GM12891 (cell line): ENCODE measurements around the gene TMEM204.

Source experiments
- DNase-seq: peaks from one replicate; pipeline ENCODE4 v3.0.0; 2011; ENCODE audit warnings: low spot score; ENCODE audit not compliant: insufficient read length
- FAIRE-seq: peaks from 2 replicates; lab custom pipeline; 2011; peaks lifted over from hg19 to GRCh38; lab: Jason Lieb, UNC
- PAX5 ChIP-seq: IDR thresholded peaks from 2 replicates; pipeline ENCODE4 v1.6.1; 2011; ENCODE audit warnings: low read length, moderate library complexity, mild to moderate bottlenecking; ENCODE audit not compliant: insufficient read depth, severe bottlenecking
- POLR2A ChIP-seq: IDR thresholded peaks from 2 replicates; pipeline ENCODE4 v1.6.1; 2011; ENCODE audit warnings: low read depth, low read length, control low read depth
- POLR2AphosphoS5 ChIP-seq: IDR thresholded peaks from 2 replicates; pipeline ENCODE4 v1.6.1; 2011; ENCODE audit warnings: low read depth, low read length, control low read depth
- POU2F2 ChIP-seq: IDR thresholded peaks from 2 replicates; pipeline ENCODE4 v1.6.1; 2011; ENCODE audit warnings: low read depth, mild to moderate bottlenecking, control low read depth, low read length, moderate library complexity
- SPI1 ChIP-seq: IDR thresholded peaks from 2 replicates; pipeline ENCODE4 v1.6.1; 2011; ENCODE audit warnings: low read depth, low read length, control low read depth
- TAF1 ChIP-seq: IDR thresholded peaks from 2 replicates; pipeline ENCODE4 v1.6.1; 2011; ENCODE audit warnings: low read depth, low read length, control low read depth

The TMEM204 gene

DNA sequence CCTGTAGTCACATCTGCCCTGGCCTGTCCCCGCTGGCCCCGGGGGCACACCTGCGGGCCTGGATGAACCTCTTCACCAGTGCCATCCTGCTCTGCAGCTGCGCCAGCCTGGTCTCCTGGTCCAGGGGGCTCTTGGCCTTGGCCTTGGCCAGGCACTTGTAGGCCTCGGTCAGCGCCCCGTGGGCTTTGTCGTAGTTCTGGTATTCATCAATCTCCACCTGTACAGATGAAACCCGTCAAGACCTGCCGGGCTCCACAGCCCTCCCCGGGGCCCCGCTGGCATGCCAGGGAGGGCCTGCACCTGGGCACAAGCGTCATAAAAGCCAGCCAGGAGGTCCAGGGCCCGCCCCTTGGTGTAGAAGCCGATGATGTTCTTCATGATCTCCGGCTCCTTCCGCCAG lies 13.6 kb upstream of the TMEM204 start:
- FAIRE-seq (no peak), DNase-seq (no peak)
- TF ChIP-seq SPI1 (no peak), POLR2A (no peak), POLR2AphosphoS5 (no peak), TAF1 (no peak), PAX5 (no peak), POU2F2 (no peak)

DNA sequence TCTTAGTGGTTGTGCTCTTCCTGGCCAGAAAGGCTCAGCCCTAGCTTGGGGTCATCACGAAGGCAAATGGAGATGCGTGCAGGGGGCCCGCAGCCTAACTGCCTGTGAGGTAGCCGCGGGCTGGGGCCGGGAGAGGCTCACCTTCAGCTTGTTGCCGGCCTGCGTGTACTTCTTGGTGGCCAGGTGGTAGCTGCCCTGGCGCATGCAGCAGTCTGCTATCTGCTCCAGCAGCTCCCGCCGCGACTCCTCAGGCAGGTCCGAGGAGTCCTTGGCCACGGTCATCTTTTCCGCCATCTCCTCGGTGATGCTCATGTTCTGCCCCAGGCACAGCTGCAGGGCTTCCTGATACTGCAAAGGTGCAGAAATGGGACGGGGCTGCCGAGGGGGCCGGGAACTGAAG lies 13.0 kb upstream of the TMEM204 start:
- FAIRE-seq (no peak), DNase-seq (no peak)
- TF ChIP-seq POLR2AphosphoS5 (no peak), POU2F2 (no peak), TAF1 (no peak), POLR2A (no peak), PAX5 (no peak), SPI1 (no peak)

DNA sequence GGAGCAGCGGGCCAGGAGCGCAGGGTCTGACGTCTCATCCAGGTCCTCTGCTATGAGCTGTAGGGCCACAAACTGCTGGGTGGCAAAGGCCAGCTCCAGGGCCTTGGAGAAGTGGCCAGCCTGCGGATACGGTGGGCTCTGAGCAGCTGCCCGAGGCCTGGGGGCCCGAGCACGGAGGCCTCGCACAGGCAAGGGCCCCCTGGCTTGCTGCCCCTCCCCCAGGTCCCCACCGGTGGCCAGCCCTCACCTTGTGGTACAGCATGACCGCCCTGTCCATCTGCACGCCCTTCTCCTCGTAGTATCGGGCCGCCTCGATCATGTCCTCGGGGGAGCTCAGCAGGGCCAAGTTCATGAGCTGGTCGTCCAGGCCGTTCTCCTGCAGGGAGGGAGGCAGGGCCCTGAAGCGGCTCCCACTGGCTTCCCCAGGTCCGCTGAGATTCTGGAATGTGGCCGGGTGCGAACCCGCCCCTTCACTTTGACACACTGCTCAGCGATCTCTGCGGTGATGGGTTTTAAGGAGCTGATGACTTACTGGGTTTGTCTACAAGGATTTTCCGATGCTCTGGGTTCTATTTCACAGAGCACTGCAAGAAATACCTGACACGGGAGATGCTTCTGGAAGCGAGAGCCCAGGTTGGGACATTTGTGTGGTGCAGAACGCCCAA lies 9.8 kb upstream of the TMEM204 start:
- no peak for TF ChIP-seq POU2F2
- DNase-seq (no peak), FAIRE-seq (no peak)

DNA sequence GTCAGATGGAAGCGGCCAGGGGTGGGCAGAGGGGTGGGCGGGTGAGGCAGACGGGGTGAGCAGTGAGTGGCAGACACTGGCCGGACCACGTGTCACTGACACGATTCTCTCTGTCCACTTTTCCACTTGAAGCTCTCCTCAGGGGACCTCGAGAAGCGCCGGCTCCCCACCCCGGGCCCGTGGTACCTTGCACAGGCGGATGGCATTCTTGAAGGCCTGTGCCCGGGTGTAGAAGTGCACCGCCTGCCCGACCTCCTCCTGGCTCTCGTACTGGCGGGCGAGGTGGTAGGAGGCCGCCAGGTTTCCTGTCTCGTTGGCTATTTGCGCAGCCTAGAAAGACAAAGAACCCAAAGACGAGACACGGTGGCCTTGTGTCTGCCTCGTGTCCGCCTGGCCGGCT lies 9.1 kb upstream of the TMEM204 start:
- DNase-seq (no peak), FAIRE-seq (no peak)
- no peak for TF ChIP-seq POLR2AphosphoS5
- no peak for TF ChIP-seq POU2F2
- TF ChIP-seq PAX5: no peak
- no peak for TF ChIP-seq SPI1
- TF ChIP-seq TAF1: no peak
- TF ChIP-seq POLR2A: no peak

GRCh38 chr16:1525871-1526607 lies 7.4 kb upstream of the TMEM204 start:
- DNase-seq (no peak), FAIRE-seq (no peak)
- no peak for TF ChIP-seq TAF1

DNA sequence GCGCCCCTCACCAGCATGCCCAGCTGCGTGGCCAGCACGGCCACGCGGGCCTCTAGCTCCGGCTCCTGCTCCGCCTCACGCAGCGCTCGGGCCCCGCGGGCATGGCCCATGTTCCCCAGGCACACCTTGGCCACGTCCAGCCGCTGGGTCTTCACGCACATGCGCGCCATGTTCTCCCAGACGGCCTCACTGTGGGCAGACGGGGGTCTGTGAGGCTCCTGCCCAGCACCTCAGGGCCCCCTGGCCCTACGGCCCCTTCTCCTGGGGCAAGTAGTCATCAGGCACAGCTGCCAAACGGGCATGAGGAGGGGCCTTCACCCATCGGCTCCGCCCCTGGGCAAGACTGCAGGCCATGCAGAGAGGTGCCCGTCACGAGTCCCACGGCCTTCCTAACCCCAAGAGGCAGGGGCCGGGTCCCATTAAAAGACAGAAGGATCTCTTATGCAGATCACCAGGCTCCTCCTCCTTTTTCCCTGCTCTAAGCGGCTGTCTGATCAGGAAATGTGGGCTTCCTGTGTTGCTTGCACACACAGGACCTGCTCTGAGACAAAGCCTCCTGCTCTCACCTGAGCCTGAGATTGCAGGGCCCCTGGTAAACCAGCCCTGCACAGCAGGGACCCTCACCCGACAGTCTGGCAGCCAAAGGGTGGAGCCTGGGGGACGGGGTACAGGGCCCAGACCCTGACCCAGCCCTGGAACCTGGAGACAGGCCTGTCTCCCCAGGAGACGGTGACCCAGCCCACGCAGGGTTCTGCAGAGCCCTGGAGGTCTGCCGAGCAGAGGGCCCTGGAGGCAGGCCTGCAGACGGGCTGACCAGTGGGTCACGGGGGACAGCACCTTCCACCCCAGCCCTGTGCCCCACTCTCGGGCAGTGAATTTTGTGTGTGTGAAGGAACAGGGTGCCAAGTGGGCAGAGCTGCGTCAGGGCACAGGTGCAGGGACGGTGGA lies 6.6 kb upstream of the TMEM204 start:
- DNase-seq (no peak), FAIRE-seq (no peak)
- TF ChIP-seq TAF1: no peak
- no peak for TF ChIP-seq POLR2AphosphoS5
- no peak for TF ChIP-seq SPI1
- no peak for TF ChIP-seq POLR2A
- TF ChIP-seq POU2F2: no peak
- TF ChIP-seq PAX5: no peak

DNA sequence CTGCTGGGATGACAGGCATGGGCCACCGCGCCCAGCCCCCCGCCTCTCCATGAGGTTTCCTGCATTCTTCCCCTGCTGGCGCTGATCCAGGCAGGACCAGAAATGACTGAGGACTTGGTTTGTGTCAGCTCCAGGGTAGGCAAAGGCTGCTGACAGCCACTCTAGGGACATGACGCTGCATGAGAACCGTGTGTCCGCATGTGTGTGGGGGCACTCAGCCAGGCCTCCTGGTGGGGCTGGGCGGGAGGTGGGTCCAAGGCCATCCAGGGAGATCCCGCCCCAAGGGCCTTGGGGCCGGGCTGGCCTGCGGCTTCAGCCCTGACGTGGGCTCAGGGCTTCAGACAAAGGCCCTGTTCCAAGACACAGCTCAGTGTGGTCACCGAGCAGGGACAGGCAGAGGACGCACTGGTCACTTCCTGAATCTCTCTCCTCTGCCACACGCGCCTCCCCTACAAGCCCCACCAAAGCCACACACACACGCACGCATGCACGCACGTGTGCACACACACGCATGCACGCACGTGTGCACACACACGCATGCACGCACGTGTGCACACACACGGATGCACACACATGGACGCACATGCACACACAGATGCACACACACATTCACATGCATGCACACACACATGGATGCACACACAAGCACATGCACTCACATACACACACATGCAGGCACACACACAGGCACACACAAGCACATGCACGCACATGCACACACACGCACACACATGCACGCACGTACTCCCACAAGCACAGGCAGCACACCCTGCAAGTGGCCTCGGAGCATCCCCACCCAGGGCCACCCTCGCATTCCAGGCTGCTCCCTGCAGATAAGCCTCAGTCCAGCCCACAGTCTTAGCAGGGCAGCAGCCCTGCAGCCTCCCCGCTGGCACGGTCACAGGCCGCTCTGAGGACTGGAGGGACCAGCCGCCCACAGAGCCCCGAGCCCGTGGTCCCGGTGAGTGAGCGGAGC lies 5.3 kb upstream of the TMEM204 start:
- FAIRE-seq: peak; percentile 13
- DNase-seq: no peak

GRCh38 chr16:1528921-1529537 lies 4.4 kb upstream of the TMEM204 start:
- DNase-seq (no peak), FAIRE-seq (no peak)

More for the DNA sequence above, 5.3 kb upstream of the TMEM204 start:
- TF ChIP-seq POLR2A: no peak
- TF ChIP-seq PAX5: no peak
- no peak for TF ChIP-seq TAF1
- TF ChIP-seq POU2F2: no peak
- TF ChIP-seq POLR2AphosphoS5: no peak
- TF ChIP-seq SPI1: no peak

More at GRCh38 chr16:1528921-1529537, 4.4 kb upstream of the TMEM204 start:
- TF ChIP-seq SPI1 (no peak), POU2F2 (no peak), POLR2AphosphoS5 (no peak), TAF1 (no peak), POLR2A (no peak), PAX5 (no peak)
